Panc1 (cell line): ENCODE measurements around the gene TNFAIP2. TPM values are rescaled to one million over a fixed set of nuclear protein-coding genes. Genes with fewer than 3 reads are reported as not detected.

ENCODE experiments used
- ATAC-seq: fragments of 200-7000 bp; cut with Tn5 transposase; 2 replicates; pipeline ENCODE4 v1.9.1; 2020; ENCODE audit warnings: mild to moderate bottlenecking, moderate library complexity
- BruUV-seq: library from RNA; stranded (reverse); fragments of 400-500 nt; replicated peaks from 2 replicates; lab custom pipeline; 2021; lab: Mats Ljungman, UMichigan
- CTCF ChIA-PET: fragments of 300-600 bp; sonication (Branson Sonifier 250); formaldehyde crosslinking; loops from one replicate; lab custom pipeline; 2022; ENCODE audit warnings: antibody characterized with exemption; lab: Charles Lee
- POLR2A ChIA-PET: fragments of 300-600 bp; sonication (Branson Sonifier 250); formaldehyde crosslinking; loops from one replicate; lab custom pipeline; 2022; ENCODE audit warnings: antibody characterized with exemption; lab: Charles Lee
- DNase-seq: peaks from one replicate; pipeline ENCODE4 v3.0.0-alpha.2; 2010; ENCODE audit warnings: low read depth, low spot score
- H3K27ac ChIP-seq: 2 replicates; pipeline ENCODE4 v1.5.1; 2011; ENCODE audit warnings: mild to moderate bottlenecking, low read length, inconsistent platforms
- H3K27me3 ChIP-seq: fragments of 200-500 bp; sonication (Bioruptor generic); 2 replicates; pipeline ENCODE4 v1.6.0; 2014; ENCODE audit warnings: low read length, inconsistent platforms; ENCODE audit not compliant: control insufficient read depth, insufficient read depth
- H3K36me3 ChIP-seq: fragments of 200-500 bp; sonication (Bioruptor generic); 2 replicates; pipeline ENCODE4 v1.5.1; 2014; ENCODE audit warnings: inconsistent platforms, mild to moderate bottlenecking, low read length, moderate library complexity; ENCODE audit not compliant: control insufficient read depth, insufficient read depth
- H3K4me1 ChIP-seq: 2 replicates; pipeline ENCODE4 v1.5.1; 2011; ENCODE audit warnings: inconsistent platforms, mild to moderate bottlenecking, low read length, moderate library complexity; ENCODE audit not compliant: control insufficient read depth, insufficient read depth
- H3K4me3 ChIP-seq, 2 experiments: 2 replicates each; pipeline ENCODE4 v1.5.1; 2011 to 2012; ENCODE audit warnings: low read depth in 2 of 2, low read length in 2 of 2, mild to moderate bottlenecking in 2 of 2, inconsistent platforms in 1 of 2, moderate library complexity in 1 of 2
- H3K9me3 ChIP-seq: fragments of 200-500 bp; sonication (Bioruptor generic); 2 replicates; pipeline ENCODE4 v1.5.1; 2014; ENCODE audit warnings: low read depth, mild to moderate bottlenecking, inconsistent platforms, low read length, moderate library complexity; ENCODE audit not compliant: control insufficient read depth, insufficient read depth
- CTCF ChIP-seq: fragments of 450-650 bp; IDR thresholded peaks from 2 replicates; pipeline ENCODE4 v1.5.1; 2017; ENCODE audit warnings: mild to moderate bottlenecking
- POLR2AphosphoS5 ChIP-seq: IDR thresholded peaks from 2 replicates; pipeline ENCODE4 v1.6.1; 2012; ENCODE audit warnings: mild to moderate bottlenecking, low read depth, low read length, moderate library complexity
- REST ChIP-seq, 2 experiments: IDR thresholded peaks; 2 replicates each; pipeline ENCODE4 v1.6.1; 2011 to 2012; ENCODE audit warnings: low read depth in 2 of 2, control low read depth in 1 of 2, low read length in 1 of 2, mild to moderate bottlenecking in 1 of 2, moderate library complexity in 1 of 2; ENCODE audit not compliant: insufficient read depth in 1 of 2
- SIN3A ChIP-seq: IDR thresholded peaks from 2 replicates; pipeline ENCODE4 v1.6.1; 2012; ENCODE audit warnings: low read depth, mild to moderate bottlenecking, low read length, moderate library complexity, borderline replicate concordance; ENCODE audit not compliant: insufficient read depth
- TCF7L2 ChIP-seq: IDR thresholded peaks from 2 replicates; pipeline ENCODE4 v1.6.1; 2011; ENCODE audit warnings: mild to moderate bottlenecking, low read depth, low read length, inconsistent platforms
- in situ Hi-C: cut with HindIII; loops from 2 replicates; pipeline ENCODE4 v1.10.0; 2016; ENCODE audit warnings: low sequenced_read_pairs, low pct_unique_long_range_greater_than_20kb
- intact Hi-C: fragments of 100-400 bp; cut with micrococcal nuclease; formaldehyde crosslinking; loops from one replicate; pipeline ENCODE4 v1.10.0; 2022; ENCODE audit not compliant: unreplicated experiment
- total RNA-seq: library from RNA; stranded (reverse); gene quantifications from one replicate; pipeline ENCODE4 v1.2.1, GENCODE V29; 2021; ENCODE audit not compliant: unreplicated experiment

Gene TNFAIP2
- total RNA-seq, 1 experiment from 2014 or later, result 491 TPM

DNA sequence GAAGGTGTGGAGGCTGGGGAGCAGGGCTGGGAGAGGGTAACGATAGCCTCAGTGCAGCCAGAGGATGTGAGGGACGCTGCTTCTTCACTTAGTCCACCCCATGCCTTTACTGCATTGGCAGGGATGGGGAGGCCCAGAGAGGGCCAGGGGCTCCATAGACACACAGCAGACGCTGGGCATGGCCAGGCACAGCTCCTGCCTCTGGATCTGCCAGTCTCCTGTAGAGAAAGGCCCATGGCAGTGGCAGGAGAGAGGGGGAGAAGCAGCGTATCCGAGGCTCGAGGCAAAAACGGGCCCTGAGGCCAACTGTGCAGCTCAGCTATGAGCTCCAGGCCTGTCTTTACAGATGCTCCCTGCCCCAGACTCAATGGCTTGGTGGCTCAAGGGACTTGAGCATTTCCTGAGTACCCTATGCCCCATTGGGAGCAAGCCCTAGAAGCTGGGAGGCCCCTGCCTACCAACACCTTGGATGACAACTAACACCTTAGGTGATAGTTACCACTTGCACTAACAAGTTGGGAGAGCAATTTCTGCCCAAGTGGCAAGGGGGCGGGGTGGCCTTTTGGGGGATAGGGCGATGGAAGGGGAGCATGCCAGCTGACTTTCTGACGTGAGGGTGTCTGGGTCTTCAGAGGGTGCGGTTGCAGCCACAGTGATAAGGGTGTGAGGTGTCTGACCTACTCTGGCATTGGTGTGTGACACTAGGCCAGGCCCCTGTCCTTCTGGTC lies 44.2 kb upstream of the TNFAIP2 start:
- no peak for ATAC-seq
- ChIA-PET POLR2A (no interaction called here), CTCF (interaction anchor here (0.6 kb wide), 1 partner anchor 297 kb away, joined by 8 read pairs; no protein-coding TSS in a partner anchor)
- Histone ChIP-seq H3K4me1 (peaks cover 10% of the 10 kb centered on the region), H3K36me3 (no peaks in the 10 kb centered on the region), H3K9me3 (no peaks in the 10 kb centered on the region), H3K4me3 (no peak overlapping the region), H3K27me3 (no peaks in the 10 kb centered on the region), H3K27ac (no peak overlapping the region)
- BruUV-seq, result no TSS peak
- TF ChIP-seq TCF7L2 (no peak), REST (IDR thresholded peaks at IDR 0.05; ENCODE audit: insufficient read depth in 1 of 2, low read depth in 2 of 2, low read length in 1 of 2) (no peak), SIN3A (no peak), POLR2AphosphoS5 (no peak), CTCF (no peak)
- DNase-seq, result no peak
- in situ Hi-C loops (no loop called here), intact Hi-C loops (loop anchor here (10.0 kb wide), 1 partner anchor 106 kb away; no protein-coding TSS in a partner anchor)

DNA sequence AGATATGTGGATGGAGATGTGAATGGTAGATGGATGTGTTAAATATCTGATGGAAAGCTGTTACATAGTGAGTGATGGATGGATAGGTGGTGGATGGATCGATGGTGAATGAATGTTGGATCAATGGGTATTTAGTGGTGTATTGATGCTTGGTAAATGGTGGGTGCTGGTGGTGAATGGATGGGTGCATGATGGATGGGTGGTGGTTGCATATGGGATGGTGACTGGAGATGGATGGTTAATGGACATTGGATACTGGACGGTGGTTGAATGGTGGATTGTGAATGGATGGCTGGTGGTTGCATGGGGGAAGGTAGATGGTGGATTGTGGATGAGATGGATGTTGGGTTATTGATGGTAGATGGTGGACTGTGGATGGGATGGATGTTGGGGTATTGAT lies 41.3 kb upstream of the TNFAIP2 start:
- ATAC-seq (no peak), DNase-seq (no peak)
- POLR2A ChIA-PET, result no interaction called here
- CTCF ChIA-PET, result no interaction called here
- in situ Hi-C loops (no loop called here), intact Hi-C loops (no loop called here)
- no TSS peak for BruUV-seq
- TF ChIP-seq SIN3A (no peak), POLR2AphosphoS5 (no peak), REST (IDR thresholded peaks at IDR 0.05; ENCODE audit: insufficient read depth in 1 of 2, low read depth in 2 of 2, low read length in 1 of 2) (no peak), CTCF (no peak), TCF7L2 (no peak)
- Histone ChIP-seq H3K27ac (no peak overlapping the region), H3K36me3 (no peaks in the 10 kb centered on the region), H3K27me3 (no peaks in the 10 kb centered on the region), H3K9me3 (no peaks in the 10 kb centered on the region), H3K4me3 (no peak overlapping the region), H3K4me1 (no peaks in the 10 kb centered on the region)
